Neuronal stem cell (in vitro differentiated cells): ENCODE results near the gene KRT3.

ENCODE experiments used
- DNase-seq: peaks from one replicate; pipeline ENCODE4 v3.0.0-alpha.2; 2013; ENCODE audit warnings: low spot score
- H2AFZ ChIP-seq: one replicate; pipeline ENCODE4 v1.6.1; 2013; ENCODE audit warnings: mild to moderate bottlenecking, low read length, inconsistent platforms
- H2AK5ac ChIP-seq: 2 replicates; pipeline ENCODE4 v1.6.1; 2013; ENCODE audit warnings: low read depth, mild to moderate bottlenecking, inconsistent platforms, low read length, moderate library complexity, mixed read lengths
- H2BK120ac ChIP-seq: 2 replicates; pipeline ENCODE4 v1.6.1; 2013; ENCODE audit warnings: low read depth, mild to moderate bottlenecking, inconsistent platforms, low read length, moderate library complexity, mixed read lengths
- H2BK12ac ChIP-seq: one replicate; pipeline ENCODE4 v1.6.1; 2013; ENCODE audit warnings: low read length, inconsistent platforms
- H2BK15ac ChIP-seq: 2 replicates; pipeline ENCODE4 v1.6.1; 2013; ENCODE audit warnings: mild to moderate bottlenecking, low read length, inconsistent platforms, mixed read lengths
- H2BK5ac ChIP-seq: one replicate; pipeline ENCODE4 v1.6.1; 2013; ENCODE audit warnings: inconsistent platforms, mild to moderate bottlenecking, low read length, moderate library complexity
- H3K14ac ChIP-seq: one replicate; pipeline ENCODE4 v1.6.1; 2013; ENCODE audit warnings: low read length, inconsistent platforms
- H3K18ac ChIP-seq: 2 replicates; pipeline ENCODE4 v1.6.1; 2013; ENCODE audit warnings: low read length, inconsistent platforms
- H3K23ac ChIP-seq: 2 replicates; pipeline ENCODE4 v1.6.1; 2013; ENCODE audit warnings: low read depth, mild to moderate bottlenecking, mixed read lengths, low read length, inconsistent platforms; ENCODE audit not compliant: poor library complexity
- H3K27ac ChIP-seq: replicated peaks from 3 replicates; pipeline ENCODE4 v1.5.1; 2013; ENCODE audit warnings: low read length, inconsistent platforms
- H3K27me3 ChIP-seq, 3 experiments: 2 replicates each; pipeline ENCODE4 v1.6.1; 2013; ENCODE audit warnings: low read length in 3 of 3, mild to moderate bottlenecking in 2 of 3, inconsistent platforms in 1 of 3, low read depth in 1 of 3, mixed read lengths in 1 of 3, moderate library complexity in 1 of 3; ENCODE audit not compliant: control insufficient read depth in 3 of 3, insufficient read depth in 3 of 3
- H3K36me3 ChIP-seq, 2 donors: replicated peaks in 1 of 2; 2 replicates each; pipeline ENCODE4 v1.6.1; 2013; ENCODE audit warnings: low read length in 2 of 2; ENCODE audit not compliant: control insufficient read depth in 2 of 2, insufficient read depth in 2 of 2
- H3K4ac ChIP-seq: 2 replicates; pipeline ENCODE4 v1.6.1; 2013; ENCODE audit warnings: inconsistent platforms, mild to moderate bottlenecking, low read length, moderate library complexity
- H3K4me1 ChIP-seq, 2 donors: 1 replicate in 1 of 2; 2 replicates in 1 of 2; pipeline ENCODE4 v1.6.1; 2013; ENCODE audit warnings: low read length in 2 of 2, low read depth in 1 of 2; ENCODE audit not compliant: control insufficient read depth in 2 of 2, insufficient read depth in 1 of 2
- H3K4me2 ChIP-seq: one replicate; pipeline ENCODE4 v1.6.1; 2013; ENCODE audit warnings: mild to moderate bottlenecking, low read length, inconsistent platforms; ENCODE audit not compliant: insufficient read depth, poor library complexity, severe bottlenecking
- H3K4me3 ChIP-seq, 2 donors: 2 replicates each; pipeline ENCODE4 v1.5.1; 2013; ENCODE audit warnings: low read length in 2 of 2, mild to moderate bottlenecking in 2 of 2, inconsistent platforms in 1 of 2, moderate library complexity in 1 of 2
- H3K79me1 ChIP-seq: one replicate; pipeline ENCODE4 v1.6.1; 2013; ENCODE audit warnings: low read depth, mild to moderate bottlenecking, inconsistent platforms, low read length, moderate library complexity
- H3K9ac ChIP-seq: one replicate; pipeline ENCODE4 v1.6.1; 2013; ENCODE audit warnings: mild to moderate bottlenecking, low read depth, low read length, inconsistent platforms; ENCODE audit not compliant: poor library complexity
- H3K9me3 ChIP-seq, 2 donors: replicated peaks in 1 of 2; 2 replicates each; pipeline versions ENCODE3 to v1.6.1; 2013; ENCODE audit warnings: low read length in 2 of 2, mild to moderate bottlenecking in 2 of 2, inconsistent platforms in 1 of 2, low read depth in 1 of 2, mixed read lengths in 1 of 2, moderate library complexity in 1 of 2; ENCODE audit not compliant: control insufficient read depth in 2 of 2, insufficient read depth in 1 of 2
- H4K8ac ChIP-seq: one replicate; pipeline ENCODE4 v1.6.1; 2013; ENCODE audit warnings: low read depth, mild to moderate bottlenecking, inconsistent platforms, low read length, moderate library complexity
- H4K91ac ChIP-seq: one replicate; pipeline ENCODE4 v1.6.1; 2013; ENCODE audit warnings: low read length, low read depth, mild to moderate bottlenecking, inconsistent platforms; ENCODE audit not compliant: poor library complexity
- WGBS, 2 donors: extraction: QIAGEN DNeasy Blood & Tissue Kit; methylation state at CpG; one replicate each; pipeline ENCODE4 v1.1.7; 2013; ENCODE audit warnings: missing lambda C conversion rate in 2 of 2, mixed read lengths in 1 of 2; ENCODE audit not compliant: insufficient read length in 2 of 2, insufficient replicate concordance in 1 of 2; ENCODE audit errors: extremely low coverage in 2 of 2; 5-methylcytosine and 5-hydroxymethylcytosine counted together

The KRT3 gene

GRCh38 chr12:52806169-52806811 is 10.4 kb upstream of the KRT3 start:
- Histone ChIP-seq H4K8ac (no peak overlapping the region), H2BK12ac (no peak overlapping the region), H4K91ac (no peak overlapping the region), H3K4me1 (peaks cover 0 to 12% of the 10 kb centered on the region in 2 donors), H3K79me1 (no peaks in the 10 kb centered on the region), H2BK120ac (no peak overlapping the region), H3K4ac (no peak overlapping the region), H3K23ac (no peak overlapping the region), H2BK5ac (no peak overlapping the region), H3K36me3 (no peaks in the 10 kb centered on the region), H3K9me3 (no peaks in the 10 kb centered on the region), H3K9ac (no peak overlapping the region), H2AK5ac (no peak overlapping the region), H3K14ac (no peak overlapping the region), H3K27ac (no peak overlapping the region), H2AFZ (no peak overlapping the region), H3K27me3 (no peaks in the 10 kb centered on the region), H3K4me2 (no peak overlapping the region), H3K18ac (no peak overlapping the region), H3K4me3 (no peak overlapping the region), H2BK15ac (no peak overlapping the region)
- WGBS, 2 donors, result no CpG with 5 or more reads among the region's 3 CpGs
- DNase-seq, result no peak

- no peak overlapping the region for H2AFZ ChIP-seq
- no peak overlapping the region for H3K18ac ChIP-seq
- H3K4ac ChIP-seq, result peak overlapping the region; percentile 18
- H3K4me2 ChIP-seq, result no peak overlapping the region
- H2BK15ac ChIP-seq, result peak overlapping the region; percentile 16
- no peaks in the 10 kb centered on the region for H3K9me3 ChIP-seq
- no peak overlapping the region for H3K9ac ChIP-seq
- no peak overlapping the region for H3K14ac ChIP-seq
- DNase-seq, result no peak
- no CpG with 5 or more reads among the region's 3 CpGs for WGBS, 2 donors
- H3K36me3 ChIP-seq, result no peaks in the 10 kb centered on the region
- peak overlapping the region; percentile 40 for H2AK5ac ChIP-seq
- H2BK5ac ChIP-seq, result peak overlapping the region; percentile 17
- H4K91ac ChIP-seq, result no peak overlapping the region
- no peak overlapping the region for H2BK120ac ChIP-seq
- no peak overlapping the region for H3K4me3 ChIP-seq
- peaks cover 0 to 12% of the 10 kb centered on the region in 2 donors for H3K4me1 ChIP-seq
- no peak overlapping the region for H3K27ac ChIP-seq
- H4K8ac ChIP-seq, result no peak overlapping the region
- H3K27me3 ChIP-seq, result no peaks in the 10 kb centered on the region
- peak overlapping the region; percentile 10 for H3K23ac ChIP-seq
- no peak overlapping the region for H2BK12ac ChIP-seq
- no peaks in the 10 kb centered on the region for H3K79me1 ChIP-seq
Measured at GRCh38 chr12:52805739-52806138, 9.8 kb upstream of the KRT3 start.

GRCh38 chr12:52805000-52805399 is 9.1 kb upstream of the KRT3 start:
- Histone ChIP-seq H4K91ac (no peak overlapping the region), H2BK15ac (peak overlapping the region; percentile 16), H3K4me1 (peaks cover 0 to 12% of the 10 kb centered on the region in 2 donors), H3K27ac (no peak overlapping the region), H2BK5ac (peak overlapping the region; percentile 17), H2AFZ (no peak overlapping the region), H2AK5ac (peak overlapping the region; percentile 40), H3K27me3 (no peaks in the 10 kb centered on the region), H3K23ac (no peak overlapping the region), H3K4me2 (no peak overlapping the region), H3K14ac (no peak overlapping the region), H3K18ac (no peak overlapping the region), H3K9ac (no peak overlapping the region), H3K4me3 (no peak overlapping the region), H3K36me3 (no peaks in the 10 kb centered on the region), H2BK12ac (no peak overlapping the region), H3K4ac (no peak overlapping the region), H3K9me3 (no peaks in the 10 kb centered on the region), H4K8ac (no peak overlapping the region), H3K79me1 (no peaks in the 10 kb centered on the region), H2BK120ac (no peak overlapping the region)
- no CpG with 5 or more reads among the region's 1 CpG for WGBS, 2 donors
- DNase-seq, result no peak

DNA sequence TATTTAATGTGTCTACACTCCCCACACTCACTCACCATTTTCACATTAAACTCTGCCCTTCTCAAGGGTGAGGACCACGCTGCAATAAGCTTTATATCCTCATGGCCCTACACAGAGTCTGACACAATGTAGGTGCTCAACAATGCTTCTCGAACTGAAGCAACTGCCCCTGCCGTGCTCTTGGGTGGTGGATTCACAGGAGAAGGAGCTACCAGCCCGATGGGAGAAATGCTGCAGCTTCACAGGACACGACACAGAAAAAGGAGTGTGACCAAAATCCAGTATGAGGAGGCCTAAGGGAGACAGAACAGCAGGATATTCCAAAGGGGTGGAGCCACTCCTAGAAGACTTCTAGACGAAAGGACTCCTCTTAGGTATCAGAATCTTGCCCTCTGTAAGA is 6.5 kb upstream of the KRT3 start:
- Histone ChIP-seq H3K4me3 (no peak overlapping the region), H2BK5ac (no peak overlapping the region), H3K9me3 (no peaks in the 10 kb centered on the region)

More for the DNA sequence above, 6.5 kb upstream of the KRT3 start:
- H3K9ac ChIP-seq, result no peak overlapping the region
- H2AK5ac ChIP-seq, result no peak overlapping the region
- H3K4me1 ChIP-seq, result peaks cover 0 to 10% of the 10 kb centered on the region in 2 donors
- no peak overlapping the region for H3K18ac ChIP-seq
- H2AFZ ChIP-seq, result no peak overlapping the region
- no peak overlapping the region for H3K27ac ChIP-seq
- H3K27me3 ChIP-seq, result no peaks in the 10 kb centered on the region
- H4K8ac ChIP-seq, result no peak overlapping the region
- H2BK12ac ChIP-seq, result no peak overlapping the region
- no peak overlapping the region for H3K23ac ChIP-seq
- H2BK15ac ChIP-seq, result no peak overlapping the region
- H3K4me2 ChIP-seq, result no peak overlapping the region
- no peaks in the 10 kb centered on the region for H3K79me1 ChIP-seq
- H2BK120ac ChIP-seq, result no peak overlapping the region
- H3K36me3 ChIP-seq, result no peaks in the 10 kb centered on the region
- WGBS, 2 donors, result no CpG with 5 or more reads among the region's 6 CpGs
- H3K14ac ChIP-seq, result no peak overlapping the region
- no peak overlapping the region for H4K91ac ChIP-seq
- DNase-seq, result no peak
- no peak overlapping the region for H3K4ac ChIP-seq
